ENCODE measurements around the gene FILIP1L.
A peak's percentile ranks its signal among the peaks of the same experiment; 100 is the strongest.

Gene FILIP1L

GRCh38 chr3:100099621-100100020, 14.7 kb downstream of the FILIP1L start:
- no peak overlapping the region for H3K27ac ChIP-seq (ENCODE audit: low read depth, low read length)
- H3K4me3 ChIP-seq (ENCODE audit: low read depth, low read length): no peak overlapping the region
- WGBS (ENCODE audit: extremely low coverage, insufficient coverage, insufficient read length): no CpG with 5 or more reads among the region's 2 CpGs
- peaks cover 1% of the 10 kb centered on the region for H3K79me2 ChIP-seq (ENCODE audit: control insufficient read depth, insufficient read depth, low read length, poor library complexity)
- no peak overlapping the region for H3K23ac ChIP-seq (ENCODE audit: low read length)
- H2AFZ ChIP-seq (ENCODE audit: insufficient read depth, low read length, poor library complexity): no peak overlapping the region
- no peak overlapping the region for H3K18ac ChIP-seq (ENCODE audit: low read length)
- H2AK5ac ChIP-seq (ENCODE audit: low read length): no peak overlapping the region
- H3K36me3 ChIP-seq (ENCODE audit: control insufficient read depth in 1 of 2, insufficient read depth in 2 of 2, low read length in 2 of 2): no peaks in the 10 kb centered on the region
- no peak overlapping the region for H2BK120ac ChIP-seq (ENCODE audit: insufficient read depth, low read length, poor library complexity)
- no peak overlapping the region for H2BK5ac ChIP-seq (ENCODE audit: low read depth, low read length, poor library complexity)
- H3K27me3 ChIP-seq (ENCODE audit: insufficient read depth, low read length): no peaks in the 10 kb centered on the region
- no peak overlapping the region for H4K91ac ChIP-seq (ENCODE audit: low read depth, low read length)
- H2BK12ac ChIP-seq (ENCODE audit: low read length): no peak overlapping the region
- no peak overlapping the region for H3K14ac ChIP-seq (ENCODE audit: low read length)
- H3K9me3 ChIP-seq (ENCODE audit: insufficient read depth, low read depth, low read length): no peaks in the 10 kb centered on the region
- DNase-seq: peak; percentile 37 to 70
- no peak overlapping the region for H4K8ac ChIP-seq (ENCODE audit: low read depth, low read length)
- H3K4me2 ChIP-seq (ENCODE audit: low read length): no peak overlapping the region
- peaks cover 2 to 11% of the 10 kb centered on the region in 2 experiments for H3K4me1 ChIP-seq (ENCODE audit: control insufficient read depth in 1 of 2, insufficient read depth in 2 of 2, low read length in 2 of 2)
- no peak overlapping the region for H3K9ac ChIP-seq (ENCODE audit: low read length)
- no peak overlapping the region for H4K12ac ChIP-seq (ENCODE audit: low read depth, low read length)
- peaks cover 2% of the 10 kb centered on the region for H3K79me1 ChIP-seq (ENCODE audit: low read length)
- H3K4ac ChIP-seq (ENCODE audit: low read depth, low read length): no peak overlapping the region

DNA sequence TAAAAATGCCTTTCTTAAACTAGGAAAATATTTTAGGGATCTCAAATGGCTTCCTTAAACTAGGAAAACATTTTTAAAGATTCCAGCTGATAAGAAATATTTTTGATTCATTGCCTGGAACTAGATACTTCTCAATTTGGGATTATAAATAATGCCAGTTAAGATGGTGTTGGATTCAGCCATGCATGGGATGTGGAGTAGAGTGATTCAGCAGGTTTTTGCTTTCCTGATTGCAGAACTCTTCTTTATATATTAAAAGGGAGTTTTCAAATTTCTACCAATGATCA, 15.6 kb downstream of the FILIP1L start:
- no peak overlapping the region for H3K9ac ChIP-seq (ENCODE audit: low read length)

DNA sequence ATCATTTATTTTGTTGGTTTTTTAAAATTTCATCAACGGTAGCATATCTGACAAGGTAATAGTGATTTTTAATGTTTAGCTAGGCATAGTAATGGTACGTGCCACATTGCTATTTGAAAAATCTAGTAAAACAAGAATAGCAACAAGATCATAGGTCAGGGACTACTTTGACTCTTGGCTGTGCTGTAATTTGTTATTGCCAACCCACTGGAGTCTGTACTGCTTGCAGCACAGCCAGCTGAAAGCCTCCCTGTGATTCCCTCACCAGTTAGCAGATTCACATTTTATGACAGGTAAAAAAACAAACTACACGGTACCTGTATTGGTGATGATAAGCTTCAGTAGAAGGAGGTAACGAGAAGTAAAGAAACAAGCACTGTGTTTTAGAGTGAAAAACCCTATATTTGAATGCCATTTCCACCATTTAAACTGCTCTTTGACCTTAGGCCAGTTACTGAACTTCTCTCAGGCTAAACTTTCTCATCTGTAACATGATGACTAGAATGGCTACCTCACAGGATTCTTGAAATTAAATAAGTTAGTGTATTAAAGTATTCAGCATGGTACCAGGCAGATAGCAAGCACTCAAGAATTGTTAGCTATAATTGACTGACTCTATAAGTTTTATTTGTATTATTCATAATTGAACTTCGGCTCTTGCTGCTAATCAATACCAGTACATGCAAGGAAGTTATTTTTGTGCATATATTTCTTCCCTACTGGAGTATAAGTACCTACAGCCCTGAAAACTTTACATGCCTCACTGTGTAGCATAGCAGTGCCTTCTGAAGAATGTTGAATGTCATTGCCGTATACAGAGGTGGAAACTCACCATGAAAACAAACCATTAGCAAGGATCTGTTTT, 16.1 kb downstream of the FILIP1L start:
- Histone ChIP-seq H3K9me3 (ENCODE audit: insufficient read depth, low read depth, low read length) (no peaks in the 10 kb centered on the region), H3K9ac (ENCODE audit: low read length) (no peak overlapping the region), H4K8ac (ENCODE audit: low read depth, low read length) (no peak overlapping the region), H3K4me2 (ENCODE audit: low read length) (peak overlapping the region; percentile 56), H3K4me1 (ENCODE audit: control insufficient read depth in 1 of 2, insufficient read depth in 2 of 2, low read length in 2 of 2) (peaks cover 0 to 9% of the 10 kb centered on the region in 2 experiments), H2AFZ (ENCODE audit: insufficient read depth, low read length, poor library complexity) (no peak overlapping the region), H3K79me1 (ENCODE audit: low read length) (peaks cover 2% of the 10 kb centered on the region), H4K91ac (ENCODE audit: low read depth, low read length) (no peak overlapping the region), H3K4ac (ENCODE audit: low read depth, low read length) (no peak overlapping the region), H3K4me3 (ENCODE audit: low read depth, low read length) (no peak overlapping the region), H3K23ac (ENCODE audit: low read length) (no peak overlapping the region), H2AK5ac (ENCODE audit: low read length) (no peak overlapping the region), H3K79me2 (ENCODE audit: control insufficient read depth, insufficient read depth, low read length, poor library complexity) (peaks cover 1% of the 10 kb centered on the region), H3K27me3 (ENCODE audit: insufficient read depth, low read length) (no peaks in the 10 kb centered on the region), H2BK120ac (ENCODE audit: insufficient read depth, low read length, poor library complexity) (no peak overlapping the region), H3K36me3 (ENCODE audit: control insufficient read depth in 1 of 2, insufficient read depth in 2 of 2, low read length in 2 of 2) (no peaks in the 10 kb centered on the region), H3K27ac (ENCODE audit: low read depth, low read length) (peak overlapping the region; percentile 88), H4K12ac (ENCODE audit: low read depth, low read length) (no peak overlapping the region), H3K14ac (ENCODE audit: low read length) (no peak overlapping the region), H2BK5ac (ENCODE audit: low read depth, low read length, poor library complexity) (no peak overlapping the region), H3K18ac (ENCODE audit: low read length) (no peak overlapping the region), H2BK12ac (ENCODE audit: low read length) (no peak overlapping the region)
- WGBS (ENCODE audit: extremely low coverage, insufficient coverage, insufficient read length): no CpG with 5 or more reads among the region's 6 CpGs
- DNase-seq: peak; percentile 55 to 90

More for the DNA sequence above, 15.6 kb downstream of the FILIP1L start:
- no peak overlapping the region for H3K23ac ChIP-seq (ENCODE audit: low read length)
- no peaks in the 10 kb centered on the region for H3K9me3 ChIP-seq (ENCODE audit: insufficient read depth, low read depth, low read length)
- no peak for DNase-seq
- H2AFZ ChIP-seq (ENCODE audit: insufficient read depth, low read length, poor library complexity): no peak overlapping the region
- H3K27me3 ChIP-seq (ENCODE audit: insufficient read depth, low read length): no peaks in the 10 kb centered on the region
- H2BK12ac ChIP-seq (ENCODE audit: low read length): no peak overlapping the region
- no peak overlapping the region for H4K91ac ChIP-seq (ENCODE audit: low read depth, low read length)
- no peak overlapping the region for H3K4ac ChIP-seq (ENCODE audit: low read depth, low read length)
- H3K36me3 ChIP-seq (ENCODE audit: control insufficient read depth in 1 of 2, insufficient read depth in 2 of 2, low read length in 2 of 2): no peaks in the 10 kb centered on the region
- no peak overlapping the region for H3K18ac ChIP-seq (ENCODE audit: low read length)
- no peak overlapping the region for H3K4me3 ChIP-seq (ENCODE audit: low read depth, low read length)
- H3K4me2 ChIP-seq (ENCODE audit: low read length): no peak overlapping the region
- H3K79me2 ChIP-seq (ENCODE audit: control insufficient read depth, insufficient read depth, low read length, poor library complexity): peaks cover 1% of the 10 kb centered on the region
- no peak overlapping the region for H2BK120ac ChIP-seq (ENCODE audit: insufficient read depth, low read length, poor library complexity)
- peaks cover 2% of the 10 kb centered on the region for H3K79me1 ChIP-seq (ENCODE audit: low read length)
- no peak overlapping the region for H2AK5ac ChIP-seq (ENCODE audit: low read length)
- peaks cover 0 to 9% of the 10 kb centered on the region in 2 experiments for H3K4me1 ChIP-seq (ENCODE audit: control insufficient read depth in 1 of 2, insufficient read depth in 2 of 2, low read length in 2 of 2)
- H2BK5ac ChIP-seq (ENCODE audit: low read depth, low read length, poor library complexity): no peak overlapping the region
- H4K12ac ChIP-seq (ENCODE audit: low read depth, low read length): no peak overlapping the region
- peak overlapping the region; percentile 88 for H3K27ac ChIP-seq (ENCODE audit: low read depth, low read length)
- no peak overlapping the region for H4K8ac ChIP-seq (ENCODE audit: low read depth, low read length)
- H3K14ac ChIP-seq (ENCODE audit: low read length): no peak overlapping the region

DNA sequence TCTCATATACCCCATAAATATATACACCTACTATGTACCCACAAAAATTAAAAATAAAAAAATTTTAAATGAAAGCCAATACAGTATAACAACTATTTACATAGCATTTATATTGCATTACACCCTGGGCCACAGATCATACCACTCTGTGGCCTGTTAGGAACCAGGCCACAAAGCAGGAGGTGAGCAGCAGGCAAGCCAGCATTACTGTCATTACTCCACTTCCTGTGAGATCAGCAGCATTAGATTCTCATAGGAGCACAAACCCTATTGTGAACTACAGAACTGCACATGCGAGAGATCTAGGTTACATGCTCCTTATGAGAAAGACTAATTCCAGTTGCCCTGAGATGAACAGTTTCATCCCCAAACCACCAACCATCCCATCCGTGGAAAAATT, 17.4 kb downstream of the FILIP1L start:
- H3K4me2 ChIP-seq (ENCODE audit: low read length): no peak overlapping the region
- H2AK5ac ChIP-seq (ENCODE audit: low read length): no peak overlapping the region
- H3K27ac ChIP-seq (ENCODE audit: low read depth, low read length): no peak overlapping the region
- H3K14ac ChIP-seq (ENCODE audit: low read length): no peak overlapping the region
- H3K9me3 ChIP-seq (ENCODE audit: insufficient read depth, low read depth, low read length): no peaks in the 10 kb centered on the region
- H4K8ac ChIP-seq (ENCODE audit: low read depth, low read length): no peak overlapping the region
- H3K4ac ChIP-seq (ENCODE audit: low read depth, low read length): no peak overlapping the region
- H2BK5ac ChIP-seq (ENCODE audit: low read depth, low read length, poor library complexity): no peak overlapping the region
- H3K36me3 ChIP-seq (ENCODE audit: control insufficient read depth in 1 of 2, insufficient read depth in 2 of 2, low read length in 2 of 2): no peaks in the 10 kb centered on the region
- H2BK12ac ChIP-seq (ENCODE audit: low read length): peak overlapping the region; percentile 11
- no peak overlapping the region for H4K91ac ChIP-seq (ENCODE audit: low read depth, low read length)
- H3K18ac ChIP-seq (ENCODE audit: low read length): no peak overlapping the region
- peaks cover 1% of the 10 kb centered on the region for H3K79me2 ChIP-seq (ENCODE audit: control insufficient read depth, insufficient read depth, low read length, poor library complexity)
- WGBS (ENCODE audit: extremely low coverage, insufficient coverage, insufficient read length): no CpG with 5 or more reads among the region's 2 CpGs
- H3K23ac ChIP-seq (ENCODE audit: low read length): no peak overlapping the region
- no peak overlapping the region for H3K4me3 ChIP-seq (ENCODE audit: low read depth, low read length)
- H4K12ac ChIP-seq (ENCODE audit: low read depth, low read length): no peak overlapping the region
- DNase-seq: no peak
- no peaks in the 10 kb centered on the region for H3K27me3 ChIP-seq (ENCODE audit: insufficient read depth, low read length)
- H3K79me1 ChIP-seq (ENCODE audit: low read length): peaks cover 2% of the 10 kb centered on the region
- no peak overlapping the region for H2AFZ ChIP-seq (ENCODE audit: insufficient read depth, low read length, poor library complexity)
- peaks cover 0 to 9% of the 10 kb centered on the region in 2 experiments for H3K4me1 ChIP-seq (ENCODE audit: control insufficient read depth in 1 of 2, insufficient read depth in 2 of 2, low read length in 2 of 2)
- H2BK120ac ChIP-seq (ENCODE audit: insufficient read depth, low read length, poor library complexity): no peak overlapping the region
- no peak overlapping the region for H3K9ac ChIP-seq (ENCODE audit: low read length)
